GM21723 (cell line): ENCODE results near the gene RASGRP1.

Experiments
- ATAC-seq: cut with Tn5 transposase; IDR thresholded peaks from one replicate; pipeline ENCODE4 v1.9.1; 2021; ENCODE audit warnings: mild to moderate bottlenecking, moderate library complexity; ENCODE audit not compliant: unreplicated experiment

RASGRP1 gene

DNA sequence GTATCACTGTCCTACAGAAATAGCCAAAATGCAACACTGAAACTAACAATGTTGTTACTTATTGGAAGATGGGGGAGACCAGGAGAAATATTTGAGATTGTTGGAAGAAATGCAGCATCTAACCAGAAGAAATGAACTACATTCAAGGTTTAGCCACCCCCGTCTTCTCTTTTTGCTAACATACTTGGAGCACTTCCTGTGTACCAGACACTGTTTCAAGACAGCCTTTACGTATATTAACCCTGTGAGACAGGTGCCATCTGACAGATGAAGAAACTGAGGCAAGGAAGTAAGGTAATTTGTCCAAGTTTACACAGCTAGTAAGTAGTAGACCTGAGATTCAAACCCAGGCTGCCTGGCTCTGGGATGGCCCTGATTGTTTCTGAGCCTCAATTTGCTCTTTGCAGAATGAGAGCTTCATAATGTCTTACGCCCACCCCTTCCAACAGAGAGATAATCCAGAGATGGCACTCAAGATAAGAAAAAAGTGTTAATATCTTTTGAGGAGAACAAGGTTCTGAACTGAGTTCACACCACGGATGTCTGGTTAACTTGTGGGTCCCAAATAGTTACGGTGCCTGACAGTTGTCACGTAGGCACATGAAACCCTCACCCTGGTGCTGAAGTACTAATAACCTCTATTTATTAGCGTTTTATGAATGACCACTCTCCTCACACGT, 26.1 kb downstream of the RASGRP1 start:
- no peak for ATAC-seq

GRCh38 chr15:38536201-38536676, 28.4 kb downstream of the RASGRP1 start:
- ATAC-seq: no peak

- ATAC-seq: no peak
Measured at GRCh38 chr15:38535491-38536200, 29.0 kb downstream of the RASGRP1 start.

- no peak for ATAC-seq
Measured at GRCh38 chr15:38534691-38535090, 29.9 kb downstream of the RASGRP1 start.

- ATAC-seq: no peak
Measured at GRCh38 chr15:38533926-38534325, 30.7 kb downstream of the RASGRP1 start.

DNA sequence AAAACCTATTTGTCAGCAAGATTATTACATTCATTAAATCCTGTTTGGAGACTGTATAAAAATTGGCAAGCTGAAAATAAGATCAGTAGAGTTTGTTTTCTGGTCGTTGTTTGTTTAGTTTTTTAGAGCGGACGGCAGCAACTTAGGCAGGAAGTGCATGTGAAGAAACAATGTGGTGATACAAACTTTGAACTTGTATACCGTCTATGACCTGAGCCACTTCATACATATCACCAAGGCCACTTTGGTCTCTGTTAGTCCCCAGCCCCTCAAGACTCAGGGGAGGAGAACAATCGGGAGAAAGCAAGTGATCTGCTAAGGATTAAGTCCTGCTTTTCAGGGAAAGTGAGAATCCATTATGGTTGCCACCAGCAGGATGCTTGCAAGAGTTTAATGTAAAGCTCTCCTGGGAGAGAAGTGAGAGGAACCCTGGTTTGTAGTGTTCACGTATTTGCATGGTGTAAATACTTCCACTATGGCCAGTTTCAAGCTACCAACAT, 31.1 kb downstream of the RASGRP1 start:
- no peak for ATAC-seq

GRCh38 chr15:38532728-38533127, 31.9 kb downstream of the RASGRP1 start:
- no peak for ATAC-seq

GRCh38 chr15:38531509-38531908, 33.1 kb downstream of the RASGRP1 start:
- no peak for ATAC-seq

GRCh38 chr15:38530113-38530512, 34.5 kb downstream of the RASGRP1 start:
- no peak for ATAC-seq

DNA sequence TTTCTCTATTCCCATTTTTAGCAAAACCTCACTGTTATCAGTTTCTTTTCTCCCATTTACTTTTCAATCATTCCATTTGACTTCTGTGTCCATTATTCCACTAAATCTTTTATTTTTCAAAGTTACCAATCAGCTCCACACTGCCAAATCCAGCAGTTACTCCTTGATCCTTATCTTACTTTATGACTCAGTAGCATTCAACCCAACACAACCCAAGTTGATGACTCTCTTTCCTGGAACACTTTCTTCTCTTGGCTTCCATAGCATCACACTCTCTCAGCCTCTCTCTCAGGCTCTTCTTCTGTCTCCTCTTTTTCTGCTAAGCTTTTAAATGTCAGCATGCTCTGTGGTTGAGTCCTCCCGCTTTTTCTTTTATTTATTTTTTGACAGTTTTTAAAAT, 36.3 kb downstream of the RASGRP1 start:
- no peak for ATAC-seq

DNA sequence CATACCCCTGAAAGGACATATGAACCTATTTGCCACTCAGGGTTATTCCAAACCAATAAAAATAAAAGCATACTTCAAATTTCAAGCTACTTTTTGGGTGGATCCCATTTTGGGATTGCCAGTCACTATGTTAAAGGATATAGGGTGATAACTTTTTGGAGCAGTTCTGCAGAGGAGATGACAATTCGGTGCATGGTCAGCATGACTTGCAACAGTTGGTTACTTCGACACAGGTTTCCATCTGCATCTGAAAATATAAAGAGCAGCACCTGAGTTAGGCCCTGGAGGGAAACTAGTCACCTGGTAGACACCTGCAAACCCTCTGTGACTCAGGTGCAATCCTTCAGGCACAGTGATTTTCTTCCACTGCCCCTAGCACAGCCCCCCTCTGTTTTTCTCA, 38.5 kb downstream of the RASGRP1 start:
- no peak for ATAC-seq

GRCh38 chr15:38525489-38525888, 39.1 kb downstream of the RASGRP1 start:
- no peak for ATAC-seq

DNA sequence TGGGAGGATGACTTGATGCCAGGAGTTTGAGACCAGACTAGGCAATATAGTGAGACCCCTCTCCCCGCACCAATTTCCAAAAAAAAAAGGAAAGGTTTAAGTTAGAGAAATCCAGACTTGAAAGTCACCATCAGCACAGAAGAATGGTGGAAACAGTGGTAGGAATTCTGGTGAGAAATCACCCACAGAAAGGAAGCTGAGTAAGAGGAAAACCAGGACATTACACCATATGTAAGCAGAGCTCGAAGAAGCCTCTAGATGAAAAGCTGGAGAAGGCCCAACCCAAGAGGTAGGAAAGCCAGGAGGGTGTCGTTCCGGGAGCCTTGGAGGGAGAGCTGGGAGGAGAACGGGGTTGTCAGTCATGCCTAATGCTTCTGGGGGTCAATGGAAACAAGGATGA, 40.5 kb downstream of the RASGRP1 start:
- no peak for ATAC-seq

GRCh38 chr15:38522922-38523321, 41.7 kb downstream of the RASGRP1 start:
- no peak for ATAC-seq

- no peak for ATAC-seq
Measured at GRCh38 chr15:38521316-38521715, 43.3 kb downstream of the RASGRP1 start.

- ATAC-seq: no peak
Measured at GRCh38 chr15:38520035-38520434, 44.6 kb downstream of the RASGRP1 start.

GRCh38 chr15:38518084-38518483, 46.5 kb downstream of the RASGRP1 start:
- no peak for ATAC-seq

GRCh38 chr15:38517312-38517975, 47.2 kb downstream of the RASGRP1 start:
- no peak for ATAC-seq

DNA sequence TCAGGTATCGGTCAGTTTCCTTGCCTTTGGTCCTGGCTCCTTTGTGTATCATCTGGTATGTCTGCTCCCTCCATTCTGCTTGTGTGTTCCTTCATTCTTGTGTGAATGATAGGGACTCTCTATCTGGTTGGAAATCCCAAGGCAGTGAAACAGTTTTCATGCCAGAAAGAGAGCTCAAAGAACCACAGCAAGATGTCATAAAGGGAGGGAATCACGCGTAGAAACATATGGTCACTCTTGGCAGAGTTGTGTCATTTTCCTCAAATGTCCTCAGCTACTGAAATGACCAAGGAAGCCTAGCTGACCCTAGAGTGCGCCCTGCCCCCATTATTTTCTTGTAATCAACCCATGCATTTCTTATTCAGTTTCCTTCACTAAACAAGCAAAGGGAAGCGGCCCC, 48.0 kb downstream of the RASGRP1 start:
- no peak for ATAC-seq

DNA sequence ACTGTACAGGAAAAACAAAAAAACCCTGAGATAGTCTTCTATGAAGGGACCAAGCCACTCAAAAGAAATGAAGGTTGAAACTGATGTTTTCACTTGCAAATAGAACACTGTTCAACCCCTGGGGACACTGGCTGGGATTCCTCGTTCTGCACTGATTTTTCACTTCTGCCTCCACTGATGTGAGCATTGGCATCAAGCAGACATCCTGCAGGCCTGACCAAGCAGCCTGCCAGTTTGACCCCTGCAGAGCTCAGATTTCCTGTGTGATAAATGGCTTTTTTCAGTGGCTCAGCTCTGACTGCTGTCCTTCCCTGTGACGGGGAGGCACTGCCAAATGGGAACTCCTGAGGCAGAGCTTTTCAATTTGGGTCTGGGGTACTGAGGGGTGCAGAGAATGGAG, 50.0 kb downstream of the RASGRP1 start:
- no peak for ATAC-seq

- ATAC-seq: no peak
Measured at GRCh38 chr15:38512901-38513300, 51.7 kb downstream of the RASGRP1 start.

DNA sequence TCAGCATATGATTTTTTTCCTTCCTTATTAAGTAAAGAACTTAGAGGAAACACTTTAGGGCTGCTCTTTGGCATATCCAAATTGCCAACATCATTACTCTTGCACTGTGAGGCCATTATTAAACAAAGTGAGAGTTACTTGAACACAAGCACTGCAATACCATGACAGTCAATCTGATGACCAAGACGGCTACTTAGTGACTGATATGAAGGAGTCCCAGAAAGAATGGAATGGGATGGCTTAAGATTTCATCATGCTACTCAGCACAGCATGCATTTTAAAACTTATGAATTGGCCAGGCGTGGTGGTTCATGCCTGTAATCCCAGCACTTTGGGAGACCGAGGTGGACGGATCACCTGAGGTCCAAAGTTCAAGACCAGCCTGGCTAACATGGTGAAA, 55.5 kb downstream of the RASGRP1 start:
- no peak for ATAC-seq
